Measurements from ENCODE around the gene BRI3.

- TF ChIP-seq SUZ12 (IDR thresholded peaks at IDR 0.05; ENCODE audit: extremely low read depth, insufficient read depth, insufficient read length) = no peak
- no peak for TF ChIP-seq YY1 (IDR thresholded peaks at IDR 0.05; ENCODE audit: insufficient read depth, insufficient read length)
These were observed 54.0 kb downstream of the BRI3 start for GRCh38 chr7:98335411-98335977.

Measured in NT2/D1 (cell line).